ENCODE measurements around the gene MMP1. TPM values are rescaled to one million over a fixed set of nuclear protein-coding genes. Genes with fewer than 3 reads are reported as not detected.

Gene MMP1
- total RNA-seq, 2 experiments from 2014 or later: not detected

Other genes with a start within 250 kb of the MMP1 start
- not detected for gene MMP20, start 172.8 kb downstream of the MMP1 start, total RNA-seq
- gene MMP27, start 92.4 kb downstream of the MMP1 start, total RNA-seq: not detected
- gene MMP8, start 73.2 kb downstream of the MMP1 start, total RNA-seq: not detected
- not detected for gene MMP10, start 17.5 kb downstream of the MMP1 start, total RNA-seq
- not detected for gene MMP3, start 45.4 kb upstream of the MMP1 start, total RNA-seq
- not detected for gene MMP12, start 76.8 kb upstream of the MMP1 start, total RNA-seq
- not detected for gene MMP13, start 157.6 kb upstream of the MMP1 start, total RNA-seq